ENCODE results near the gene NUTM1.
"Not testable (repeated sequence)": the region's sequence is repeated elsewhere in the genome, so short reads cannot be mapped to it uniquely, and the experiment has no call there.

Gene NUTM1

GRCh38 chr15:34337557-34338306 is 5.4 kb upstream of the NUTM1 start, which contains the start of gene SLC12A6:
Gene SLC12A6 (minus strand): TSS chr15:34337781. CDS start chr15:34336680, 1,101 bp downstream.
- DNase-seq (ENCODE audit: low spot score), result peak; percentile 96

- DNase-seq (ENCODE audit: low spot score), result no peak
Measured at GRCh38 chr15:34338347-34338746, 4.8 kb upstream of the NUTM1 start.

GRCh38 chr15:34339946-34340345 is 3.2 kb upstream of the NUTM1 start:
- no peak for DNase-seq (ENCODE audit: low spot score)

- no peak for DNase-seq (ENCODE audit: low spot score)
Measured at GRCh38 chr15:34341381-34342212, 1.5 kb upstream of the NUTM1 start.

- DNase-seq (ENCODE audit: low spot score), result not testable (repeated sequence)
Measured at GRCh38 chr15:34342213-34342736, 840 bp upstream of the NUTM1 start.

GRCh38 chr15:34347951-34348638 is 5.0 kb downstream of the NUTM1 start:
- no peak for DNase-seq (ENCODE audit: low spot score)

GRCh38 chr15:34348735-34349300 is 5.7 kb downstream of the NUTM1 start:
- no peak for DNase-seq (ENCODE audit: low spot score)

GRCh38 chr15:34349769-34350168 is 6.7 kb downstream of the NUTM1 start:
- no peak for DNase-seq (ENCODE audit: low spot score)

GRCh38 chr15:34352996-34353395 is 9.9 kb downstream of the NUTM1 start:
- DNase-seq (ENCODE audit: low spot score), result not testable (repeated sequence)

GRCh38 chr15:34353627-34354026 is 10.5 kb downstream of the NUTM1 start:
- no peak for DNase-seq (ENCODE audit: low spot score)

GRCh38 chr15:34354286-34354685 is 11.2 kb downstream of the NUTM1 start:
- no peak for DNase-seq (ENCODE audit: low spot score)

- DNase-seq (ENCODE audit: low spot score), result no peak
Measured at GRCh38 chr15:34355241-34355640, 12.1 kb downstream of the NUTM1 start.

GRCh38 chr15:34357653-34358052 is 14.5 kb downstream of the NUTM1 start:
- DNase-seq (ENCODE audit: low spot score), result no peak

- DNase-seq (ENCODE audit: low spot score), result no peak
Measured at GRCh38 chr15:34358367-34358766, 15.3 kb downstream of the NUTM1 start.

GRCh38 chr15:34358948-34359347 is 15.8 kb downstream of the NUTM1 start:
- no peak for DNase-seq (ENCODE audit: low spot score)

- DNase-seq (ENCODE audit: low spot score), result peak; percentile 22
Measured at GRCh38 chr15:34359416-34359815, 16.3 kb downstream of the NUTM1 start.

- peak; percentile 74 for DNase-seq (ENCODE audit: low spot score)
Measured at GRCh38 chr15:34360298-34360697, 17.2 kb downstream of the NUTM1 start.

GRCh38 chr15:34361278-34361677 is 18.2 kb downstream of the NUTM1 start:
- DNase-seq (ENCODE audit: low spot score), result no peak

- no peak for DNase-seq (ENCODE audit: low spot score)
Measured at GRCh38 chr15:34362047-34362773, 19.1 kb downstream of the NUTM1 start.

GRCh38 chr15:34364041-34364440 is 20.9 kb downstream of the NUTM1 start:
- DNase-seq (ENCODE audit: low spot score), result no peak

- DNase-seq (ENCODE audit: low spot score), result no peak
Measured at GRCh38 chr15:34365091-34365825, 22.1 kb downstream of the NUTM1 start.

All from kidney tubule cell (primary cell).